ENCODE measurements around the gene SKI.

GRCh38 chr1:2255420-2256369 lies 27.6 kb downstream of the SKI start:
- TF ChIP-seq EZH2 (IDR thresholded peaks at IDR 0.05; ENCODE audit: borderline replicate concordance, low read length): no peak
- TF ChIP-seq CTCF (IDR thresholded peaks at IDR 0.05; ENCODE audit: low read length): no peak

All from OCI-LY1 (cell line).